Measurements from ENCODE around the gene LMOD1. TPM values are rescaled to one million over a fixed set of nuclear protein-coding genes. Genes with fewer than 3 reads are reported as not detected.

LMOD1 gene
- total RNA-seq, 1 experiment from 2014 or later = not detected

- no TSS peak for BruUV-seq (replicated peaks)
- no peak overlapping the region for H3K4me3 ChIP-seq (ENCODE audit: low read depth, low read length, poor library complexity, severe bottlenecking)
- CTCF ChIA-PET = interaction anchor here (0.6 to 1.0 kb wide), 7 partner anchors 9 to 371 kb away, joined by 3 to 7 read pairs (median 4); no protein-coding TSS in a partner anchor
- H3K9me3 ChIP-seq (ENCODE audit: low read depth, low read length, poor library complexity, severe bottlenecking) = no peaks in the 10 kb centered on the region
- H3K27ac ChIP-seq (ENCODE audit: low read depth, low read length, poor library complexity, severe bottlenecking) = no peak overlapping the region
- peaks cover 43% of the 10 kb centered on the region for H3K36me3 ChIP-seq (ENCODE audit: insufficient read depth, low read length, poor library complexity, severe bottlenecking)
- intact Hi-C loops (cut with micrococcal nuclease; ENCODE audit: unreplicated experiment) = loop anchor here (5.0 to 10.0 kb wide), 2 partner anchors 166 to 343 kb away; partner anchors contain the start of gene NAV1
- DNase-seq (ENCODE audit: low spot score) = peak; percentile 72
- POLR2A ChIA-PET (ENCODE audit: low non-redundant PET) = interaction anchor here (0.6 to 0.7 kb wide), 2 partner anchors 124 to 132 kb away, joined by 4 read pairs; no protein-coding TSS in a partner anchor
- no peaks in the 10 kb centered on the region for H3K27me3 ChIP-seq (replicated peaks; ENCODE audit: insufficient read depth, low read depth, low read length, poor library complexity)
- no peak for TF ChIP-seq EZH2 (IDR thresholded peaks at IDR 0.05; ENCODE audit: borderline replicate concordance, low read depth, low read length, poor library complexity, severe bottlenecking)
- TF ChIP-seq CTCF (conservative IDR thresholded peaks at IDR 0.05; ENCODE audit: low read depth, low read length) = peak; percentile 69
- no peaks in the 10 kb centered on the region for H3K4me1 ChIP-seq (ENCODE audit: insufficient read depth, low read length, poor library complexity, severe bottlenecking)
These were observed 68.4 kb downstream of the LMOD1 start for GRCh38 chr1:201877877-201878401.

- CTCF ChIA-PET = no interaction called here
- Histone ChIP-seq H3K36me3 (ENCODE audit: insufficient read depth, low read length, poor library complexity, severe bottlenecking) (peaks cover 60% of the 10 kb centered on the region), H3K9me3 (ENCODE audit: low read depth, low read length, poor library complexity, severe bottlenecking) (no peaks in the 10 kb centered on the region), H3K4me3 (ENCODE audit: low read depth, low read length, poor library complexity, severe bottlenecking) (no peak overlapping the region), H3K27ac (ENCODE audit: low read depth, low read length, poor library complexity, severe bottlenecking) (no peak overlapping the region), H3K4me1 (ENCODE audit: insufficient read depth, low read length, poor library complexity, severe bottlenecking) (no peaks in the 10 kb centered on the region), H3K27me3 (replicated peaks; ENCODE audit: insufficient read depth, low read depth, low read length, poor library complexity) (no peaks in the 10 kb centered on the region)
- DNase-seq (ENCODE audit: low spot score) = peak; percentile 59
- BruUV-seq (replicated peaks) = no TSS peak
- intact Hi-C loops (cut with micrococcal nuclease; ENCODE audit: unreplicated experiment) = loop anchor here (5.0 to 10.0 kb wide), 2 partner anchors 164 to 341 kb away; partner anchors contain the start of gene NAV1
- TF ChIP-seq EZH2 (IDR thresholded peaks at IDR 0.05; ENCODE audit: borderline replicate concordance, low read depth, low read length, poor library complexity, severe bottlenecking) = no peak
- peak; percentile 59 for TF ChIP-seq CTCF (conservative IDR thresholded peaks at IDR 0.05; ENCODE audit: low read depth, low read length)
- POLR2A ChIA-PET (ENCODE audit: low non-redundant PET) = no interaction called here
These were observed 70.1 kb downstream of the LMOD1 start for GRCh38 chr1:201876148-201876818.

GRCh38 chr1:201874672-201875071 lies 71.7 kb downstream of the LMOD1 start:
- CTCF ChIA-PET = interaction anchor here (0.5 to 0.6 kb wide), 2 partner anchors 13 to 39 kb away, joined by 5 to 18 read pairs; no protein-coding TSS in a partner anchor
- Histone ChIP-seq H3K9me3 (ENCODE audit: low read depth, low read length, poor library complexity, severe bottlenecking) (no peaks in the 10 kb centered on the region), H3K4me3 (ENCODE audit: low read depth, low read length, poor library complexity, severe bottlenecking) (no peak overlapping the region), H3K36me3 (ENCODE audit: insufficient read depth, low read length, poor library complexity, severe bottlenecking) (peaks cover 76% of the 10 kb centered on the region), H3K27ac (ENCODE audit: low read depth, low read length, poor library complexity, severe bottlenecking) (no peak overlapping the region), H3K4me1 (ENCODE audit: insufficient read depth, low read length, poor library complexity, severe bottlenecking) (no peaks in the 10 kb centered on the region), H3K27me3 (replicated peaks; ENCODE audit: insufficient read depth, low read depth, low read length, poor library complexity) (no peaks in the 10 kb centered on the region)
- DNase-seq (ENCODE audit: low spot score) = no peak
- no peak for TF ChIP-seq CTCF (conservative IDR thresholded peaks at IDR 0.05; ENCODE audit: low read depth, low read length)
- no peak for TF ChIP-seq EZH2 (IDR thresholded peaks at IDR 0.05; ENCODE audit: borderline replicate concordance, low read depth, low read length, poor library complexity, severe bottlenecking)
- POLR2A ChIA-PET (ENCODE audit: low non-redundant PET) = no interaction called here
- intact Hi-C loops (cut with micrococcal nuclease; ENCODE audit: unreplicated experiment) = loop anchor here (5.0 to 10.0 kb wide), 2 partner anchors 162 to 340 kb away; partner anchors contain the start of gene NAV1
- no TSS peak for BruUV-seq (replicated peaks)
